NCI-H2227 treated with DMSO at 0.1 percent for 48 hours (cell line): Measurements from ENCODE around the gene PSMC5.
"Not testable (repeated sequence)": the region's sequence is repeated elsewhere in the genome, so short reads cannot be mapped to it uniquely, and the experiment has no call there.

Experiments used
- DNase-seq: peaks from one replicate; lab custom pipeline; 2025; lab: John Stamatoyannopoulos, UW

The PSMC5 gene

DNA sequence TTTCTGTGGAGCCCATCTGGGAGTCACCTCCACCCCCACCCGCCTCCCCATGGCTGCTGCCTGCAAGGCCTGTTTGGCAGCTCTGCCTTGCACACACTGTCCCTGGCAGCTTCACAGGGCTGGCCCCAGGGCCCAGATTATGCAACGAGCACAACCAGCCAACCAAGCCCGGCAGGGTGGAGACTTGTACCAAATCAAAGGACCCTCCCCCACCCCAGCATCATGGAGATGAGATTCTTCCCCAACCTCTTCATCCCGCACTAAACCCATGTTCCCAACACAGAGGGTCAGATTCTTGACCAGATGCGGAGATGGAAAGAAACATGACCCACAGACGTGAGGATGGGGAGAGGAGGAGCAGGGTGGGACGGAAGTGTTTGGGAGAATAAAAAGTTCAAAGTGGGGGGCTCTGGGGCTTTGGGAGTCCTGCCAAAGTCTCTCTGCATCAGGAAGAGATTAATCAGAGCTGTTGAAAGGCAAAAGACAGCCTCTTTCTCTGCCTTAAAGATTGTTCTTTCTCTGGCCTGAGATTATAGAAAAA, 11.5 kb downstream of the PSMC5 start:
- DNase-seq: no peak

GRCh38 chr17:63840591-63841349, 13.5 kb downstream of the PSMC5 start:
- no peak for DNase-seq

DNA sequence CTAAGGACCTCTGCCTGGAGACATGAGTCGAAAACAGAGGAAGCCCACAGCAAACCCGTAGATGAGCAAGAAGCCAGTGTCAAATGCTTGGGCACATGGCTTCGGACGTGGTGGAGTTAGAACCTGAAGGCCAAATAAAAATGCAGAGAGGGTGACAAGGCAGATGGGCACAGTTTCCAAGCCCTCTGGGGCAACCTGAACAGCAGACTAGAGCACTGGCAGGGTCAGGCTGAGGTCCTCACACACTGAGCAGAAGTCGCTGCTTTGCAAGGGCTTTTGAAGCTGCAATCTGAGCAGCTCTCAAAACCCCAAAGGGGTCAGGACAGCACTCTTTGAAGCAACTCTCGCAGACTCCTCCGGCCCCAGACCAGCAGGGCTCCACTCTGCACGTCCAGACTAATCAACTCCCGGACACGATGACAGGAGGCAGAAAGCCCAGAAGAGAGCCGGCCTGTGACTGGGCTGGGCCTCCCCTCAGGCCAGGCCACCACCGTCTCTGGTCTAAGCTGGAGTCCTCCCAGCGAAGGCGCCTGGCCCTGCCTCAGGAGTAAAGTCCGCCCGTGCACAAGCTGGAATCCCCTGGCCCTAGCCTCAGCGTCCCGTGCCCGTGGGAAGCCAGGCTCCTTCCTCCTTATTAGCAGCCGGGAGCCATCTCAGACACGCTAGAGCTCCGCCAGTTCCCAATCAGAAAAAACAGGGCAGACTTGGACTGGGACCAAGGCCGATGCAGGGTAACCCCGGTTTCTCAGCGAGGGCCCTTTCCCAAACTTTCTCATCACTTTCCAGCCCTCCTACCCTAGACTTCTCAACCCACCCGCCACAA, 14.3 kb downstream of the PSMC5 start:
- DNase-seq: no peak

GRCh38 chr17:63842173-63842539, 14.9 kb downstream of the PSMC5 start:
- no peak for DNase-seq

GRCh38 chr17:63842540-63843386, 15.5 kb downstream of the PSMC5 start, which contains the start of gene SMARCD2:
SMARCD2 (minus strand) TSS chr17:63842685; CDS start chr17:63842674, 11 bp downstream.
- DNase-seq: peak; percentile 95

DNA sequence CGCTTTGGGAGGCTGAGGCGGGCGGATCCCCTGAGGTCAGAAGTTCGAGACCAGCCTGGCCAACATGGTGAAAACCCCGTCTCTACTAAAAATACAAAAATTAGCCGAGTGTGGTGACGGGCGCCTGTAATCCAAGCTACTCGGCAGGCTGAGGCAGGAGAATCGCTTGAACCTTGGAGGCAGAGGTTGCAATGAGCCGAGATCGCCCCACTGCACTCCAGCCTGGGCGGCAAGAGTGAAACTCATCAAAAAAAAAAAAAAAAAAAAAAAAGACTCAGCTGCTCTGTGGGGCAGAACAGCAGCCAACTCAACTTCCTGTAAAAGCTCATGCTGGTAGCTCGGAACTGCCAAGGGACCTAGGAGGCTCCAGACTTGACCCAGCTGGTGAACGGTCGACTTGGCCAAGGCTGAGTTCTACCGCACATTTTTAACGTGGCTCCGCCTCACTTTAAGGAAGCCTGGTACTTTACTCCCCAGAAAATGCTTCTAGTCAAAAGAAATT, 16.2 kb downstream of the PSMC5 start:
- not testable (repeated sequence) for DNase-seq

- no peak for DNase-seq
Measured at GRCh38 chr17:63843910-63844677, 16.9 kb downstream of the PSMC5 start.

DNA sequence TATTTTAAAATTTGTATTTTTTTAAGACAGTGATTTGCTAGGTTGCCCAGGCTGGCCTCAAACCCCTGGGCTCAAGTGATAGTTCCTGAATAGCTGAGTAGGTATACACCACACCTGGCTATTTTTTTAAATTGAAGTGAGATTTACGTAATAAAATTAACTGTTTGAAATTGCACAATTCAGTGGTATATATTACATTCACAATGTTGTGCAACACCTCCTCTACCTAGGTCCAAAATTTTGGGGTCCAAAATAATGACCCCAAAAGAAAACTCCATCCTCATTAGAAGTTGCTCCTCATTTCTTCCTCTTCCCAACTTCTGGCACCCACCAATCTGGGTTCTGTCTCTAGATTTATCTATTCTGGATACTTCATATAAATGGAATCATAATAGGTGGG, 18.3 kb downstream of the PSMC5 start:
- DNase-seq: no peak

DNA sequence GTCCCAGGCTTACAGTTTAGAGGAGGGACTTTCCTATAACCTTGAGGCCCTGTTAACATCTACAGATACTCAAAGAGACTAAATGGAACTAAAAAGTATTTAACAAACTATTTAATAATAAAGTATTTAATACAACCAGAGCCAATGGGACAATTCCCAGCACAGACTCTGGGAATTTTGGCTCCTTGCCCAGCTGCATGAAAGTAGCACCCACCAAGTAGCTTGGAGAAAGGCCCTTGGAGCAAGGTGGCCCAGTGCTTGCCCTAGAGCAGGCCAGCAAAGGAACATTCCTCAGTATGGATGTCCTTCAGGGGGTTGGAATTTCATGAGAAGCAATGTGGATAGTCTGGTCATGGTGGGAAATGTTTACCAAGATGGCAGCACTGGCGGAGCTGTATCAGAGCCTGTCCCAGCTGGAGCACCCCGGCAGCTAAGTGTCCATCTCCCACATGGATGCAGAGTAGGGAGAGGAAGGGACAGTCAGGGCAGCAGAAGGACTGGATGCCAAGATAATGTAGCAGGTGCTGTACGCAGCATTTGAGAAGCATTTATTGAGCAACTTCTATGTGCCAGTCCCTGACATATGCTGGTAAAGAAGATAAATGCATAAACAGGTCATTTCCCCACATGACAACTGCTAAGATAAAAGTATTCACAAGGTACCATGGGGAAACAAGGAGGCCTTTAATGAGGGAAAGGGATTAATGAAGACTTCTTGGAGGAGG, 20.5 kb downstream of the PSMC5 start:
- DNase-seq: no peak

DNA sequence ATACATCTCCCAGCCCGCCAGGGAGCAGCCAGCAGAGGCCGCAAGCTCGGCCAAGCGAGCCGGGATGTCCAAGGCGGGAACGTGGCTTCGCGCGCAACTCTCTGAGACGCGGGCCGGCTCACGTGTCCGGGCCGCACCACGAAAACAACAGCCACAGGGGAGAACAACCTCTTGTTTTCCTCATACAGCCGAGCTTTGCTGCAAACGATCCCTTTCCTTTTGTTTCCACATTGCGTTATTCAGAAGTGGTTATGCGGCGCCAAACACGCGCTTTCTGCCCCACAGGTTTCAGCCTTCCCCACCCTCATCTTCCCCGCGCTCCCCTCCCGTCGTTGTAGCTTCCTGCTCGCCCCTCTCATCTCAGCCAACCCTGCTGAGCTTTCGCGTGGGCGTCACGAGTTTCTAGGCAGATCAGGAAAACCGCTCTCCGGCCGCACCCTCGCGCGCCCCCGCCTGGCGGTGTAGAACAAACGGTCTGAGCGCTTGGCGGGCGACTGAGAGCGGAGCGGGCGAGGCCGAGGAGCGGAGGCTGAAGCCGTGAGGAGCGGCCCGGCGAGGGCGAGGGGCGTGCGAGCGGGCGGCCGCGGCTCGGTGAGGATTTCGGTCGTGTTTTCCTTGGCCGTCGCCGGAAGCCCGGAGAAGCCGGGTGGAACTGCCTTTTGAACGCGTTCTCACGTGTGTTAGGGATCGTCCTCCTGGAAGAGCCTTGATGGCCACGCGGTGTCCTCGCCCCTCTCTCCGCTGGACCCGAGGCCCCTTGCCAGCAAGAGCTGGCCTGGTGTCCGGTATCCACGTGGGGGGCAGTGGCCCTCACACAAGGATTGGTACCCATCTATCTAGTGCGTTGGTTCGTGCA, 21.8 kb downstream of the PSMC5 start:
- DNase-seq: no peak

- DNase-seq: no peak
Measured at GRCh38 chr17:63850401-63850800, 23.2 kb downstream of the PSMC5 start.

DNA sequence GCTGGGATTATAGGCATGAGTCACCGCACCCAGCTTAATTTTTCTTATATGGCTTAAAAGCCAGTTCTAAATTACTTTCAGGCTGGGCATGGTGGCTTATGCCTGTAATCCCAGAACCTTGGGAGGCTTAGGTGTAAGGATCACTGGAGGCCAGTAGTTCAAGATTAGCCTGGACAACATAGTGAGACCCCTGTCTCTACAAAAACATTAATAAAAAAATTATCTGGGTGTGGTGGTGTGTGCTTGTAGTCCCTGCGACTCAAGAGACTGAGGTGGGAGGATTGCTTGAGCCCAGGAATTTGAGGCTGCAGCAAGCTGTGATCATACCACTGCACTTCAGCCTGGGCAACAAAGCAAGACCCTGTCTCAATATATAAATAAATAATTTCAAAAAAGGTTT, 26.0 kb downstream of the PSMC5 start:
- no peak for DNase-seq

DNA sequence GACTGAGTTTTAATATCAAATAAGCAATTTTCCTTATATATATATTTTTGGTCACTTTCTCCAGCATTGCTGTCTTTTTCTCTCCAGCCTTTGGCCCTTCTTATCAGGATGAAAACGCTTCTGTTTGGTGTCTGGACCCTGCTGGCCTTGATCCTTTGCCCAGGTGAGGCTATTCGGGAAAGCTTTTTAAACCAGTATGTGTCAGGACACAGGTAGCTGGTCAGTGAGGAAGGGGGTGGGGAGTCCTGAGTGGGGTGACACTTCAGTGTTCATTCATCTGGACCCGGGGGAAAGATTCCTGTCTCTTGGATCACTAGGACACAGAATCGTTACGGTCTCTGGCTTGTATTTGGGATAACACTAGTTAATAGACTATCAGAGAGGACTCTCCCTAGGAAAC, 27.5 kb downstream of the PSMC5 start:
- DNase-seq: no peak

DNA sequence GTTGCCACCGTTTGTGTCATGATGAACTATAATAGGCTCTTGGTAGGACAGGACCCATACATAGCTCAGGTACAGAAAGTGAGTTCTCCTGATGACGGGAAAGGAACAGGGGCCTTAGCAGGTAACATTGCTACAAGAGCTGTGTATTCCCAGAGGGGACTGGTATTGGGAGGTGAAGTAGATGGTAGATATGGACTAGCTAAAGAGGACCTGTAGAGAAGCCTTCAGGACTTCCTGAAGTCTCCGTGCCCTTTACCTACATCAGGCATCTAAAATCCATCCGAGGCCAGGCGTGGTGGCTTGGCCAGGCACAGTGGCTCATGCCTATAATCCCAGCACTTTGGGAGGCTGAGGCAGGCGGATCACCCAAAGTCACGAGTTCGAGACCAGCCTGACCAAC, 28.0 kb downstream of the PSMC5 start:
- no peak for DNase-seq

DNA sequence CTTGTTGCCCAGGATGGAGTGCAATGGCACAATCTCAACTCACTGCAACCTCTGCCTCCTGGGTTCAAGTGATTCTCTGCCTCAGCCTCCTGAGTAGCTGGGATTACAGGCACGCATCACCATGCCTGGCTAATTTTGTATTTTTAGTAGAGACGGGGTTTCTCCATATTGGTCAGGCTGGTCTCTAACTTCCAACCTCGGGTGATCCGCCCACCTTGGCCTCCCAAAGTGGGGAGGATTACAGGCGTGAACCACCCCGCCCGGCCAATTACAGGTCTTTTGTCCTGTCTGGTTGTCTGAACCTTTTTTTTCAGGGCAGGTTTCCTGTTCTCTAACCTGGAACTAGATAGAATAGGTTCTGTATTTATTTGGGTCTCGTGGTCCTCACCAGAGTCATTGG, 29.2 kb downstream of the PSMC5 start:
- DNase-seq: not testable (repeated sequence)

GRCh38 chr17:63859257-63859656, 32.0 kb downstream of the PSMC5 start:
- no peak for DNase-seq

- not testable (repeated sequence) for DNase-seq
Measured at GRCh38 chr17:63866625-63867024, 39.4 kb downstream of the PSMC5 start.

DNA sequence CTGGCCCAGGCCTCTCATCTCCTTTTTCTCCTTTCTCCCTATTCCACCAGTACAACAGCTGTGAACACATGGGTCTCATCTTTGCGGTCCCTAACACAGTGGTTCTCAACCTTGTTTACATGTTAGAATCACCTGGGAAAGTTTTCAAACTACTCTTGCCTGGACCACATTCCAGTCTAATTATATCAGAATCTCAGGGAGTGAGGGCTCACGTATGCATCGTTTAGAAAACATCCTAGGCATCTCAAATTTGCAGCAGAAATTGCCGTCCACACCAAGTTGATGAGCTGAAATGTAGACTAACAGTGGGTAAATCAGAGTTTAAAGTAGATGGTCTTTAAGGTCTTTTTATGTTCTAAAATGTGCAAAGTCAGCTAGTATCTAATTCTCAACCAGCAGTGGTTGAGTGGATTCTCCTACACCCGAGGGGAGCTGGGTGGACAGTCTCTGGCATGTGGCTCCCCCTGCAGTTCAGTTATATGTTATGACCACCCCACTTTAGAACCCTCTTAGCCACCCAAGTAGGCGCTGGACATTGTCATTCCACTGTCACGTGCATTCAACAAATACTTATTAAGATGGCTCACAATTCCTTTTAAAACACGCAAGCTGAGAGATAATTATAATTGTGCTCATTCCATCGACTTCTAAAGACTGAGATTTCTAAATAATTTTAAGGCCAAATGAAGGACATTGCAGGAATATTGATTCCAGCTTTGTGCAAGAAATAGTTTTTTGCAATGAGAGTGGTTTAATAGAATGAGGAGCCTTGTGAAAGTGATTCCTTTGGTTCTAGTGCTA, 42.5 kb downstream of the PSMC5 start:
- not testable (repeated sequence) for DNase-seq

GRCh38 chr17:63870292-63870665, 43.0 kb downstream of the PSMC5 start:
- DNase-seq: not testable (repeated sequence)
